Sigmoid colon (tissue), 4 donors: ENCODE data around the gene SH3RF3.

ENCODE experiments used
- CTCF ChIP-seq, 4 experiments: fragments of 450-650 bp in 3 of 4; fragments of 200-600 bp in 1 of 4; IDR thresholded peaks; one replicate each; pipeline ENCODE4 v1.5.1; 2016 to 2019; ENCODE audit warnings: antibody characterized with exemption in 4 of 4, mild to moderate bottlenecking in 3 of 4, moderate library complexity in 2 of 4
- POLR2A ChIP-seq, 2 donors: fragments of 450-650 bp; IDR thresholded peaks; one replicate each; pipeline ENCODE4 v1.6.1; 2016; ENCODE audit warnings: antibody characterized with exemption in 2 of 2, mild to moderate bottlenecking in 2 of 2, moderate library complexity in 2 of 2
- POLR2AphosphoS5 ChIP-seq, 4 donors: sonication (generic); formaldehyde crosslinking; IDR thresholded peaks; one replicate each; pipeline ENCODE4 v1.6.1; 2017; ENCODE audit warnings: antibody characterized with exemption in 4 of 4

- no peak for TF ChIP-seq POLR2A (IDR thresholded peaks at IDR 0.05)
- TF ChIP-seq CTCF (IDR thresholded peaks at IDR 0.05) = no peak
- TF ChIP-seq POLR2AphosphoS5 (IDR thresholded peaks at IDR 0.05) = no peak
Measured at GRCh38 chr2:109466674-109467575, 337.9 kb downstream of the SH3RF3 start.
